ENCODE measurements around the gene IKZF4.
A peak's percentile ranks its signal among the peaks of the same experiment; 100 is the strongest.
"Not testable (repeated sequence)": the region's sequence is repeated elsewhere in the genome, so short reads cannot be mapped to it uniquely, and the experiment has no call there.

Gene IKZF4

GRCh38 chr12:55985976-55986375 is 34.9 kb upstream of the IKZF4 start:
- not testable (repeated sequence) for H3K27ac Mint-ChIP-seq

GRCh38 chr12:55991110-55991509 is 29.7 kb upstream of the IKZF4 start:
- Mint-ChIP-seq H3K4me1 (ENCODE audit: low read depth in 2 of 2) (peaks cover 0 to 4% of the 10 kb centered on the region in 2 donors), H3K27me3 (no peaks in the 10 kb centered on the region), H3K4me3 (no peak overlapping the region), H3K27ac (no peak overlapping the region), H3K9me3 (no peaks in the 10 kb centered on the region), H3K36me3 (ENCODE audit: insufficient read depth) (peaks cover 75% of the 10 kb centered on the region)
- DNase-seq (no peak), ATAC-seq (replicated peaks) (no peak)

More at GRCh38 chr12:55985976-55986375, 34.9 kb upstream of the IKZF4 start:
- not testable (repeated sequence) for H3K9me3 Mint-ChIP-seq; DNase-seq; H3K4me3 Mint-ChIP-seq; ATAC-seq (replicated peaks); H3K27me3 Mint-ChIP-seq
- peaks cover 68% of the 10 kb centered on the region for H3K36me3 Mint-ChIP-seq (ENCODE audit: insufficient read depth)
- peaks cover 2 to 10% of the 10 kb centered on the region in 2 donors for H3K4me1 Mint-ChIP-seq (ENCODE audit: low read depth in 2 of 2)

DNA sequence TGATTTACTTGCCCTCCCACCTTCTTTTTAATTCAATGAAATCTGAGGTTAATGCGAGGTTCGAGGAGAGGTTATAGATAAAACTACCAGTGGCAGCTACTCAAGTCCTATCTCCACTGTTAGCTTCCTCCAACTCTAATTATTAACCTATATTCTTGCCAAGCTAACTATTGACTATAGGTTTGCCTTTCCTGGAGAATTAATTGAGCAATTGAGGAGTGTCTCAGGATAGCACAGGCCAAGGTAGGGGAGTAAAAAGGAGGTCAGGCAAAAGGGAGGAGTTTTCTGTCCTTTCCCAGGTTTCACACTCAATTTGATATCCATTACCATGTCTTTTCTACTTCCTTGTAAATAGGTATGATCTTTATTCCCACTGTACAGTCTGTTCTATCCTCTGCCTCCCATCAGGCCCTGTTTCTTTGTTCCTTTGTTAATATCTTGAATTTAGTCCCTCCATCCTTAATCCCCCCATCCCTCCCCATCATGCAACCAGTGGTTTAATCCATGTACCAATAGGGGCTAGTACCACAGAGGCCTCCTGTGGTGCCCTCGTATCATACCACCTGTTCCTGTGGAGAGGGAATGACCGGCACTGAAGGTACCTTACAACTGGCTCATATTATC is 27.5 kb upstream of the IKZF4 start:
- Mint-ChIP-seq H3K4me1 (ENCODE audit: low read depth in 2 of 2) (peaks cover 0 to 8% of the 10 kb centered on the region in 2 donors), H3K27ac (peak overlapping the region; percentile 16 to 82), H3K36me3 (ENCODE audit: insufficient read depth) (peaks cover 63% of the 10 kb centered on the region), H3K27me3 (peaks cover 0 to 12% of the 10 kb centered on the region in 2 donors), H3K4me3 (no peak overlapping the region), H3K9me3 (no peaks in the 10 kb centered on the region)
- no peak for ATAC-seq (replicated peaks)
- DNase-seq = no peak

- Mint-ChIP-seq H3K27me3 (peaks cover 0 to 12% of the 10 kb centered on the region in 2 donors), H3K36me3 (ENCODE audit: insufficient read depth) (peaks cover 47% of the 10 kb centered on the region), H3K4me3 (no peak overlapping the region), H3K4me1 (ENCODE audit: low read depth in 2 of 2) (peaks cover 0 to 8% of the 10 kb centered on the region in 2 donors), H3K27ac (no peak overlapping the region), H3K9me3 (no peaks in the 10 kb centered on the region)
- ATAC-seq (replicated peaks) = no peak
- DNase-seq = no peak
These were observed 25.5 kb upstream of the IKZF4 start for GRCh38 chr12:55995366-55995765.

- Mint-ChIP-seq H3K27ac (no peak overlapping the region), H3K9me3 (no peaks in the 10 kb centered on the region), H3K4me3 (peak overlapping the region; percentile 5 to 21), H3K27me3 (peaks cover 0 to 12% of the 10 kb centered on the region in 2 donors), H3K36me3 (ENCODE audit: insufficient read depth) (peaks cover 39% of the 10 kb centered on the region), H3K4me1 (ENCODE audit: low read depth in 2 of 2) (peaks cover 0 to 8% of the 10 kb centered on the region in 2 donors)
- DNase-seq (peak; percentile 61 to 66 (median 63)), ATAC-seq (replicated peaks) (peak; percentile 83)
These were observed 24.6 kb upstream of the IKZF4 start for GRCh38 chr12:55996201-55996714.

GRCh38 chr12:55996715-55997534 is 23.9 kb upstream of the IKZF4 start, which contains the start of gene SUOX:
Gene SUOX, plus strand, starts transcription at chr12:55997276. Its CDS starts 4,946 bp downstream, at chr12:56002222.
- Mint-ChIP-seq H3K9me3 (no peaks in the 10 kb centered on the region), H3K36me3 (ENCODE audit: insufficient read depth) (peaks cover 32% of the 10 kb centered on the region), H3K27ac (no peak within 1 kb of the TSS), H3K4me1 (ENCODE audit: low read depth in 2 of 2) (peaks cover 0 to 8% of the 10 kb centered on the region in 2 donors), H3K27me3 (peaks cover 0 to 12% of the 10 kb centered on the region in 2 donors), H3K4me3 (peak within 1 kb of the TSS; percentile 5 to 21)
- DNase-seq (peak in 1 of 3 experiments; percentile 12), ATAC-seq (replicated peaks) (peak; percentile 58)

DNA sequence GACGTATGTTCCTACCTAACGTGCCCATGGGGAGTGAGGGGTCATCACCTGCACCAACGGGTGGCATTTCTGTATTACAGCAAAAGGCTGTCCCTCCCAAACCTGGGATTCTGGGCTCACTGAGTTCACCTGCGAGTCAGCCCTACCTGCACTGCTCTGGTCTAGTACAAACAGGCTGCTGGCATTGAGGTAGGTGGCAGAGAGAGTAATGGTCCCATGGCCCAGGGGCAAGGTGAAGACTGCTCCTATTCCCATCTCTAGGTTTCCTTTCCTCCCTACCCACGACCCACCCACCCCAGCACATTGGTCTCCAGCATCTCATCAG is 23.3 kb upstream of the IKZF4 start:
- ATAC-seq (replicated peaks) = no peak

DNA sequence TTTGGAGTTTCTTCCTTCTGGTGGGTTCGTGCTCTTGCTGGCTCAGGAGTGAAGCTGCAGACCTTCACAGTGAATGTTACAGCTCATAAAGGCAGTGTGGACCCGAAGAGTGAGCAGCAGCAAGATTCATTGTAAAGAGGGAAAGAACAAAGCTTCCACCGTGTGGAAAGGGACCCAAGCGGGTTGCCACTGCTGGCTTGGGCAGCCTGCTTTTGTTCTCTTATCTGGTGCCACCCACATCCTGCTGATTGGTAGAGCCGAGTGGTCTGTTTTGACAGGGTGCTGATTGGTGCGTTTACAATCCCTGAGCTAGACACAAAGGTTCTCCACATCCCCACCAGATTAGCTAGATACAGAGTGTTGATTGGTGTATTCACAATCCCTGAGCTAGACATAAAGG is 21.3 kb upstream of the IKZF4 start:
- ATAC-seq (replicated peaks); H3K4me1 Mint-ChIP-seq (ENCODE audit: low read depth in 2 of 2); H3K9me3 Mint-ChIP-seq; H3K36me3 Mint-ChIP-seq (ENCODE audit: insufficient read depth); H3K27ac Mint-ChIP-seq; DNase-seq; H3K4me3 Mint-ChIP-seq: not testable (repeated sequence)
- H3K27me3 Mint-ChIP-seq = peaks cover 0 to 12% of the 10 kb centered on the region in 2 donors

More for the DNA sequence above, 23.3 kb upstream of the IKZF4 start:
- peaks cover 26% of the 10 kb centered on the region for H3K36me3 Mint-ChIP-seq (ENCODE audit: insufficient read depth)
- peaks cover 0 to 12% of the 10 kb centered on the region in 2 donors for H3K27me3 Mint-ChIP-seq
- H3K27ac Mint-ChIP-seq = no peak overlapping the region
- H3K4me1 Mint-ChIP-seq (ENCODE audit: low read depth in 2 of 2) = peaks cover 0 to 8% of the 10 kb centered on the region in 2 donors
- no peak overlapping the region for H3K4me3 Mint-ChIP-seq
- no peaks in the 10 kb centered on the region for H3K9me3 Mint-ChIP-seq
- no peak for DNase-seq

DNA sequence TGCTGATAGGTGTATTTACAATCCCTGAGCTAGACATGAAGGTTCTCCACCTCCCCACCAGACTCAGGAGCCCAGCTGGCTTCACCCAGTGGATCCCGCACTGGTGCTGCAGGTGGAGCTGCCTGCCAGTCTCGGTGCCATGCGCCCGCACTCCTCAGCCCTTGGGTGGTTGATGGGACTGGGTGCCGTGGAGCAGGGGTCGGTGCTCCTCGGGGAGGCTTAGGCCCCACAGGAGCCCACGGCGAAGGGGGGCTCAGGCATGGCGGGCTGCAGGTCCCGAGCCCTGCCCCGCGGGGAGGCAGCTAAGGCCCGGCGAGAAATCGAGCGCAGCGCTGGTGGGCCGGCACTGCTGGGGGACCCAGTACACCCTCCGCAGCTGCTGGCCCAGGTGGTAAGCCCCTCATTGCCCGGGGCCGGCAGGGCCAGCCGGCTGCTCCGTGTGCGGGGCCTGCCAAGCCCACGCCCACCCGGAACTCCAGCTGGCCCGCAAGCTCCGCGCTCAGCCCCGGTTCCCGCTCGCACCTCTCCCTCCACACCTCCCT is 20.8 kb upstream of the IKZF4 start:
- not testable (repeated sequence) for DNase-seq; H3K9me3 Mint-ChIP-seq; ATAC-seq (replicated peaks); H3K27ac Mint-ChIP-seq; H3K4me3 Mint-ChIP-seq; H3K4me1 Mint-ChIP-seq (ENCODE audit: low read depth in 2 of 2); H3K36me3 Mint-ChIP-seq (ENCODE audit: insufficient read depth)
- H3K27me3 Mint-ChIP-seq = peaks cover 0 to 12% of the 10 kb centered on the region in 2 donors

- no peak for DNase-seq
- Mint-ChIP-seq H3K4me1 (ENCODE audit: low read depth in 2 of 2) (peaks cover under 1 to 5% of the 10 kb centered on the region in 2 donors), H3K36me3 (ENCODE audit: insufficient read depth) (no peaks in the 10 kb centered on the region), H3K27ac (no peak overlapping the region), H3K9me3 (no peaks in the 10 kb centered on the region), H3K4me3 (no peak overlapping the region), H3K27me3 (peaks cover 0 to 12% of the 10 kb centered on the region in 2 donors)
- ATAC-seq (replicated peaks) = no peak
These were observed 19.2 kb upstream of the IKZF4 start for GRCh38 chr12:56001487-56002100.

DNA sequence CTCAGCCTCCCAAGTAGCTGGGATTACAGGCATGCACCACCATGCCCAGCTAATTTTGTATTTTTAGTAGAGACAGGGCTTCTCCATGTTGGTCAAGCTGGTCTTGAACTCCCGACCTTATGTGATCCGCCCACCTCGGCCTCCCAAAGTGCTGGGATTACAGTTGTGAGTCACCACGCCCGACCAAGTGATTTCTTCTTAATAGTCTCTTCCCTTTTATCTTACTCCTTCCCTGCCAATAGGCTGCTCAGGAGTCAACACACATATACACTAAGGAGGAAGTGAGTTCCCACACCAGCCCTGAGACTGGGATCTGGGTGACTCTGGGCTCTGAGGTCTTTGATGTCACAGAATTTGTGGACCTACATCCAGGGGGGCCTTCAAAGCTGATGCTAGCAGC is 17.5 kb upstream of the IKZF4 start:
- ATAC-seq (replicated peaks); H3K9me3 Mint-ChIP-seq; H3K27ac Mint-ChIP-seq; DNase-seq; H3K4me3 Mint-ChIP-seq; H3K27me3 Mint-ChIP-seq; H3K36me3 Mint-ChIP-seq (ENCODE audit: insufficient read depth): not testable (repeated sequence)
- H3K4me1 Mint-ChIP-seq (ENCODE audit: low read depth in 2 of 2) = peaks cover 6 to 11% of the 10 kb centered on the region in 2 donors

- no peak for ATAC-seq (replicated peaks)
- Mint-ChIP-seq H3K27ac (no peak overlapping the region), H3K27me3 (no peaks in the 10 kb centered on the region), H3K4me1 (ENCODE audit: low read depth in 2 of 2) (peaks cover 11 to 14% of the 10 kb centered on the region in 2 donors), H3K4me3 (no peak overlapping the region), H3K36me3 (ENCODE audit: insufficient read depth) (no peaks in the 10 kb centered on the region), H3K9me3 (no peaks in the 10 kb centered on the region)
- no peak for DNase-seq
These were observed 16.6 kb upstream of the IKZF4 start for GRCh38 chr12:56004211-56004610.
